Right ventricle myocardium inferior (tissue), 1 donor: ENCODE results near the gene ZNF286A. TPM values are rescaled to one million over a fixed set of nuclear protein-coding genes. Genes with fewer than 3 reads are reported as not detected.
"Not testable (repeated sequence)": the region's sequence is repeated elsewhere in the genome, so short reads cannot be mapped to it uniquely, and the experiment has no call there.

Experiments used
- ATAC-seq: fragments of 200-7000 bp; cut with Tn5 transposase; one replicate; pipeline ENCODE4 v1.9.1; 2020; ENCODE audit warnings: mild to moderate bottlenecking, moderate library complexity
- DNase-seq: peaks from one replicate; pipeline ENCODE4 v3.0.0; 2021; ENCODE audit errors: missing footprints
- intact Hi-C: fragments of 100-400 bp; cut with DNase I; formaldehyde crosslinking; loops from one replicate; pipeline ENCODE4 v1.11.0; 2022
- total RNA-seq: library from RNA; stranded (reverse); fragmentation: NEBNext Ultra II Directional; extraction: Animal tissue kit (Norgen Biotek cat#: 25700); gene quantifications from one replicate; pipeline ENCODE4 v1.2.1, GENCODE V29; 2021
- donor health status: DM: no; HTN: yes; CAD: no; lungs with severe emphysema.

The ZNF286A gene
- total RNA-seq, 1 donor from 2014 or later: 8.7 TPM

- intact Hi-C loops: no loop called here
- DNase-seq (no peak), ATAC-seq (no peak)
These were observed 42.7 kb downstream of the ZNF286A start for GRCh38 chr17:15742051-15742795.

- no peak for DNase-seq
- intact Hi-C loops: no loop called here
- ATAC-seq: no peak
These were observed 43.4 kb downstream of the ZNF286A start for GRCh38 chr17:15742921-15743320.

DNA sequence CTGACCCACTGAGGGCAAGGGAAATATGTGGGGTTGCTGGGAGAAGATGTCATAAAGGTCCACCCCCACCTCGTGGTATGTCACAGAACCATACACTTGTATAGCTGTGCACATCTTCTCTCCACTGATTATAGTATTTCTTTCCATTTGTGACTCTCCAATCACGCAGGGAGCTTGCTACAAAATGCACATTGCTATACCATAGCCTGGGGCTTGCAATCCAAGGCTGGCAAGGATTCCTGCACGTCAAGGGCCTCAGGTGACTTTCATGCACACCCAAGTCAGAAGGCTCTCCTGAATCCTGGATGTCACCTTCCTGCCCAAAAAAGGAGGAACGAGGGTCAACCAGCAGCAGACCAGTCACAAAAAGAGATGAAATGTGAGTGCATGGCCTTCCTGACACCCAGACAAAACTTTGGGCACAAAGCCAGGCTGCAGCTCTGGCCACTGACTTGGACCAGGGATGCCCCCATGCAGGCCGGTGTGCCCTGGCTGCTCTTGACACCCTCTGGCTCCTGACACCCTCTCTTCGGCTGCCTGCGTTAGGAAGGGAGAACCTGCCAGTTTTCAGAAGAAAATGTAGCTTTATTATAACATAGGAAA lies 44.6 kb downstream of the ZNF286A start:
- DNase-seq: no peak
- ATAC-seq: no peak
- intact Hi-C loops: no loop called here

DNA sequence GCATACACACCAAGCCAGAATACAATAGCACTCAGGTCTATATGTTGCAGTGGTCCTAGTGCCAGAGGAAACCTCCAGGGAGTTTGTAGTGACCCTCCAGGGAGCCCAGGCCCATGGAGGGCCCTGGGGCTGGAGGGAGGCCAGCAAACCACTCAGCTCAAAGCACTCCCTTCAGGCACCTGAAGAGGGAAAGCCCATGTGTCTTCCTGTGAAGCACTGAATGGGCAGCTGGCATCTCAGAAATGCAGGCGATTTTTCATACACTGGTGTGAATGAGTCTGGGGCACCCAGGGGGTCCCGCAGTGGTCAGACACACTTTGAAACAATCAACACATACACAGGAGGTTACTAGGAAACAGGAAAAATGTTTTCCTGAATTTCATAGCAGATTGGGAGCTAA lies 45.3 kb downstream of the ZNF286A start:
- DNase-seq (no peak), ATAC-seq (no peak)
- intact Hi-C loops: no loop called here

- ATAC-seq, intact Hi-C loops, DNase-seq: not testable (repeated sequence)
These were observed 49.9 kb downstream of the ZNF286A start for GRCh38 chr17:15749403-15749802.

- intact Hi-C loops, DNase-seq: not testable (repeated sequence)
- ATAC-seq: peak; percentile 81
These were observed 69.4 kb downstream of the ZNF286A start for GRCh38 chr17:15768865-15769533.

Other genes with a start within 250 kb of the ZNF286A start
- 1.8 TPM for gene CDRT4, start 232.1 kb upstream of the ZNF286A start, total RNA-seq
- 4.1 TPM for gene TVP23C, start 136.3 kb upstream of the ZNF286A start, total RNA-seq
- 0.84 TPM for gene FBXW10B, start 80.0 kb upstream of the ZNF286A start, total RNA-seq
- gene TRIM16, start 15.4 kb upstream of the ZNF286A start, total RNA-seq: 31.9 TPM
- not detected for gene TBC1D26, start 32.5 kb downstream of the ZNF286A start, total RNA-seq
- 0.43 TPM for gene ADORA2B, start 245.4 kb downstream of the ZNF286A start, total RNA-seq